ENCODE results near the gene TEX19.
"Not testable (repeated sequence)": the region's sequence is repeated elsewhere in the genome, so short reads cannot be mapped to it uniquely, and the experiment has no call there.

TEX19 gene

DNA sequence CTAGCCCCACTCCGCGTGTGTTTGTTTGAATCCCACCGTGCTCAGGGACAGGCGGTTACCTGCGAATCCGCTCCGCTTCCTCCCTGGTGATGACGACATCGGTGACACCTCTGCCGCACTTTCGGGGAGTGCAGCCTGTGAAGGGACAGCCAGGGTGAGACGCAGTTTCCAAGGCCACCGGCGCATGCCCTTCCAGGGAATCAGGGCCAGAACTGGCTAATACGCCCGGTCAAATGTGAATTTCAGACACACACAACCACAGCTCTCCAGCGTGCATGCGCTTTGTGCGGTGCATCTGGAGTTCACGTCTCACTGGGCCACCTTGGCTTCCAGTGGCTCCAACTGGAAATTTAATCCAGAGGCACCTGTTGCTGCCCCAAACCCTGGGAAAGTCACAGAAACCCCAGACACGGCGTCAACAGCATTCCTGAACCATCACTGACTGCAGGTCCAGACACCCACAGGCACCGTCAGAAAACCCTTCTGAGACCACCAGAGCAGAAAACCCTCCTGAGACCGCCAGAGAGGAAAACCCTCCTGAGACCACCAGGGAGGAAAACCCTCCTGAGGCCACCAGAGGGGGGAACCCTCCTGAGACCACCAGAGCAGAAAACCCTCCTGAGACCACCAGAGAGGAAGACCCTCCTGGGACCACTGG, 52.5 kb downstream of the TEX19 start:
- DNase-seq (ENCODE audit: low spot score), result no peak

DNA sequence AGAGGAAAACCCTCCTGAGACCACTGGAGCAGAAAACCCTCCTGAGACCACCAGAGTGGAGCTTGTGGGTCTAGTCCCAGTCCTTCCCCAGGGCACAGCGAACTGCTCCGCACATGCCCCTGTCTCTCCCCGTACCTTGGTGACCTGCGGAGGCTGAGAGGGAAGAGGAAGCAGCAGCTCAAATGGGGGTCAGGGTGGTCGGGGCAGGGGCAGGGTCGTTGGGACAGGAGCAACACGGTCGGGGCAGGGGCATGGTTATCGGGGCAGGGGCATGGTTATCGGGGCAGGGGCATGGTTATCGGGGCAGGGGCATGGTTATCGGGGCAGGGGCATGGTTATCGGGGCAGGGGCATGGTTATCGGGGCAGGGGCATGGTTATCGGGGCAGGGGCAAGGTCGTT, 53.0 kb downstream of the TEX19 start:
- not testable (repeated sequence) for DNase-seq (ENCODE audit: low spot score)

DNA sequence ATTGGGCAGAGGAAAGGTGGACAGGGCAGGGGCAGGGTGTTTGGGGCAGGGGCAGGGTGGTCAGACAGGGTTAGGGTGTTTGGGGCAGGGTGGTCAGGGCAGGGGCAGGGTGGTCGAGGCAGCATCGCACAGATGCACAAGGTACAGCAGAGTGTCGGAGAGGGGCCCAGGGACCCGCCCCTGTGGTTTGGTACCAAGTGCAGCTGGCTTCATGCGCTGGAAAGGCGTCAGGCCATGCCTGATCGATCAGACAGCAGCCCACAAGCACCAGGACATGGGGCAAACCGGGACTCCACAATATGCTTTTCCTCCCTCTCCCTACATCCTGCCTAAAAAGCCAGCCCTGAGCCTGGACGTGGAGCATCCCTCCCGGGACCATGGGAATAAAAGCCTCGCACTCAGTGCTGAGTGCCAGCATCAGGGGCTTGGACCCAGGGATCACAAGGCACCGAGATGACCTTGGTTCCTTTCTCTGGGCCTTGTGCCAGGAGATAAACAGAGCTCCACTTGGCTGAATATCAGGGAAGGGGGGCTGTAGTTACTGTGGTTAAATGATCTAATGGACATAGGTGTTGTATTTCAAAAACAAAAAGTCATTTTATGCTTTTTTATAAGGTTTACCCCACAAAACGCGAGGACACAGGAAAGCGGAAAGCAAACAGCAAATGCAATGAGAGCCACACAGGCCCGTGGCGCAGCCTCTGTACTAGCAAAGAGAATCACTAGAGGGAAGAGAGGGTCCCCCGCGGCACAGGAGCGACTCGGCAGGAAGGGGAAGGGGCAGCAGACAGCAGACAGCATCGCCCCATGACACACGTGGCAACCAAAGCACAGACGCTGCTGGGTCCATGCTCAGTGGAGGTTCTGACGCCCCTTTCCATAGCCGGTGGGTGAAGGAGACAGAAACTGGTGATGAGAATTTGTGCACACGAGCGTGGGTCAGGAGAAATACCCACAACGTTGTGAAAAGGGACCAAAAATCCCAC, 53.8 kb downstream of the TEX19 start:
- no peak for DNase-seq (ENCODE audit: low spot score)

Data from ecto neural progenitor cell (in vitro differentiated cells).